Lower leg skin (tissue), 4 donors: ENCODE results near the gene NPY5R. TPM values are rescaled to one million over a fixed set of nuclear protein-coding genes. Genes with fewer than 3 reads are reported as not detected.

ENCODE experiments used
- DNase-seq, 2 donors: peaks; one replicate each; pipeline ENCODE4 v3.0.0-alpha.2; 2019; ENCODE audit warnings: low spot score in 2 of 2
- H3K4me3 ChIP-seq: fragments of 200-600 bp; sonication (generic); 2 replicates; pipeline ENCODE4 v1.5.1; 2017; ENCODE audit warnings: mild to moderate bottlenecking, low read depth; ENCODE audit not compliant: poor library complexity, severe bottlenecking
- POLR2A ChIP-seq, 2 donors: fragments of 450-650 bp; IDR thresholded peaks; one replicate each; pipeline ENCODE4 v1.6.1; 2016 to 2017; ENCODE audit warnings: antibody characterized with exemption in 2 of 2, mild to moderate bottlenecking in 1 of 2, moderate library complexity in 1 of 2
- WGBS, 2 donors: methylation state at CpG; one replicate each; pipeline ENCODE4 v1.1.5; 2018; 5-methylcytosine and 5-hydroxymethylcytosine counted together
- intact Hi-C: fragments of 100-400 bp; cut with DNase I; formaldehyde crosslinking; loops from one replicate; pipeline ENCODE4 v1.15.0; 2023; ENCODE audit warnings: low total_unique reads
- total RNA-seq, 4 donors: library from RNA; depleted of rRNA; stranded (reverse); fragments of >200 nt; gene quantifications; one replicate each; pipeline ENCODE4 v1.1.0, GENCODE V29; 2016
- TF ChIP-seq, protein P1 (sequence below), 3 donors: fragments of 450-650 bp; IDR thresholded peaks; one replicate each; pipeline ENCODE4 v1.5.1; 2016; ENCODE audit warnings: antibody characterized with exemption in 3 of 3, mild to moderate bottlenecking in 3 of 3, moderate library complexity in 2 of 3

The NPY5R gene
- total RNA-seq, 4 donors from 2014 or later, result 0.80 to 1.4 (median 0.83) TPM; not detected in 1

DNA sequence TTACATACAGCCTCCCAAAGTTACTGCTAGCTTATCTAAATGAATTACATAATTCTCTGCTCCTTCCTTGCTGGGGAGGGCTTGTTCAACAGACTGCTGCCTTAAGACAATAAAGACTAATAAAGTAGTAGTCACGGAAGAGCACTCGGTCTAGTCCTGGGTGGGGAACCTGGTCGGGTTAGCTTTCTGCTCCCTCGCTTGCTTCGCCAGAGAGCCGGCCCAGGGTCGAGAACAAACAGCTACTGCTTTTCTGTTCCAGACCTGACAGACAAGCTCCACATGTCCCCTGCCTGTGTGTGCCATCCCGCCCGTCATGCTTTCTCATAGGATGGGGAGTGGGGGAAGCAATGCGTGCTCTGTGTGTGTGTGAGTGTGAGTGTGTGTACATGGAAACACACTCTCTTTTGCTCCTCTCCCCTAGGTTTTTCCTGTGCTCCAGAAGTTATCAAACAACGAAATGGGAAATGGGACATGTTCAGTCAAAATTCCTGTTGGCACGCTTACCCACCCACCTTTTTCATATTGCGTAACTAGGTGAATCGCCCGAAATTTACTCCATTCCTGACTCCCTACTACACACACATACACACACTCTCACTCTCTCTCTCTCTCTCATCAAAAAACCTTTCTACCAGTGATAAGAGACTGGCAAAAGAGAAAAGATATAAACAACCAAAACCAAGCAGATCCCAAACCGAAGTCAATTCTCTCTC is 12.6 kb upstream of the NPY5R start:
- H3K4me3 ChIP-seq, result no peak overlapping the region
- DNase-seq, result no peak
- 18 to 30% methylated on average over 16 of the region's 16 CpGs for WGBS, 2 donors
- intact Hi-C loops, result no loop called here
- TF ChIP-seq POLR2A (IDR thresholded peaks at IDR 0.05), result no peak
- TF ChIP-seq, protein P1, sequence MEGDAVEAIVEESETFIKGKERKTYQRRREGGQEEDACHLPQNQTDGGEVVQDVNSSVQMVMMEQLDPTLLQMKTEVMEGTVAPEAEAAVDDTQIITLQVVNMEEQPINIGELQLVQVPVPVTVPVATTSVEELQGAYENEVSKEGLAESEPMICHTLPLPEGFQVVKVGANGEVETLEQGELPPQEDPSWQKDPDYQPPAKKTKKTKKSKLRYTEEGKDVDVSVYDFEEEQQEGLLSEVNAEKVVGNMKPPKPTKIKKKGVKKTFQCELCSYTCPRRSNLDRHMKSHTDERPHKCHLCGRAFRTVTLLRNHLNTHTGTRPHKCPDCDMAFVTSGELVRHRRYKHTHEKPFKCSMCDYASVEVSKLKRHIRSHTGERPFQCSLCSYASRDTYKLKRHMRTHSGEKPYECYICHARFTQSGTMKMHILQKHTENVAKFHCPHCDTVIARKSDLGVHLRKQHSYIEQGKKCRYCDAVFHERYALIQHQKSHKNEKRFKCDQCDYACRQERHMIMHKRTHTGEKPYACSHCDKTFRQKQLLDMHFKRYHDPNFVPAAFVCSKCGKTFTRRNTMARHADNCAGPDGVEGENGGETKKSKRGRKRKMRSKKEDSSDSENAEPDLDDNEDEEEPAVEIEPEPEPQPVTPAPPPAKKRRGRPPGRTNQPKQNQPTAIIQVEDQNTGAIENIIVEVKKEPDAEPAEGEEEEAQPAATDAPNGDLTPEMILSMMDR (IDR thresholded peaks at IDR 0.05), result no peak

DNA sequence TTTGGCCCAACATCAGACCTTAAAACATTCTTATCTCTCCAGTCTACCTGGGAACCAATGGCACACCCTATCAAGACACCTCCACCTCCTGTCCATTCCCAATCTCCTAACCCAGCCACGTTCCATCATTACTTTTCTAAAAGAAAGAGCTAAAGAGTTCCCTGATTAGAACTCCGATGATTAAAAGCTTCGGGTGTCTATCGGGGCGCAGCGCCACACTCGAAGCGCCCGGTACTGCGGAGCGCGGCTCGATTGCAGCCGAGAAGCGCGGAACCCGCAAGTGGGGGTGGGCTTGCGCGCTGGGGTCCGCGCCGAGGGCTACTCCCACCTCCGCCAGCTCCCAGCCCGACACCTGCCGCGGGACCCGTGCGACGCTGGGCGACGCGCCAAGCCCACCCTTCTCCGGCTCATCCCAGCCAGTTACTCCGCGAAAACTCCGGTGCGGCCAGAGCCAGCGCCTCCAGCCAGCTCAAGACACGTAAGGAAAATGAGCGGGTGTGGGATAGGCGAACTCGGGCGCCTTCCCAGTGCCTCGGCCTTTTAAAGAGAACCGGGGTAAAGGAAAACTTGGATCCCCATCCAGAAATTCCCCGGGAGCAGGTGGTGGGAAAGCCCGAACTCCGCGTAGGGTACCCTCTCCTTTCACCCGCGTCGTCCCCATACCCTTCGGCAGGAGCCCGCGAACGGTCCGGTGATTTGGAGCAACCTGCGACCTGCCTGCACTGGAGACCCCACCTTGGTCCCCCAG is 11.9 kb upstream of the NPY5R start:
- intact Hi-C loops, result loop anchor here (2.0 kb wide), 1 partner anchor 67 kb away; no protein-coding TSS in a partner anchor
- WGBS, 2 donors, result 1 to 2% methylated on average over 41 to 53 of the region's 58 CpGs
- no peak for DNase-seq
- H3K4me3 ChIP-seq, result peak overlapping the region; percentile 42
- TF ChIP-seq, protein P1 (IDR thresholded peaks at IDR 0.05), result no peak
- TF ChIP-seq POLR2A (IDR thresholded peaks at IDR 0.05), result no peak

GRCh38 chr4:163332526-163333406 is 10.9 kb upstream of the NPY5R start, which contains the start of gene NPY1R:
Gene NPY1R, minus strand, starts transcription at chr4:163332596. Its CDS starts 6,042 bp downstream, at chr4:163326554.
- peak; percentile 51 to 89 for DNase-seq
- 3 to 5% methylated on average over 36 of the region's 36 CpGs for WGBS, 2 donors

GRCh38 chr4:163335384-163335783 is 8.3 kb upstream of the NPY5R start:
- H3K4me3 ChIP-seq, result no peak overlapping the region
- no peak for DNase-seq
- intact Hi-C loops, result no loop called here
- WGBS, 2 donors, result 90 to 92% methylated on average over 3 of the region's 3 CpGs
- TF ChIP-seq, protein P1 (IDR thresholded peaks at IDR 0.05), result no peak
- no peak for TF ChIP-seq POLR2A (IDR thresholded peaks at IDR 0.05)

More at GRCh38 chr4:163332526-163333406, 10.9 kb upstream of the NPY5R start, which contains the start of gene NPY1R:
- TF ChIP-seq POLR2A (IDR thresholded peaks at IDR 0.05), result no peak
- TF ChIP-seq, protein P1 (IDR thresholded peaks at IDR 0.05), result no peak
- intact Hi-C loops, result loop anchor here (2.0 kb wide), 1 partner anchor 68 kb away; no protein-coding TSS in a partner anchor
- H3K4me3 ChIP-seq, result peak within 1 kb of the TSS; percentile 42
